Endothelial cell (in vitro differentiated cells): Measurements from ENCODE around the gene RUSC2. TPM values are rescaled to one million over a fixed set of nuclear protein-coding genes. Genes with fewer than 3 reads are reported as not detected.

Source experiments
- DNase-seq: peaks from one replicate; pipeline ENCODE4 v3.0.0; 2021; ENCODE audit warnings: low spot score
- H3K27ac Mint-ChIP-seq: one replicate; pipeline ENCODE4 v1.8.0; 2021; ENCODE audit warnings: mixed read lengths, inconsistent platforms; ENCODE audit not compliant: unreplicated experiment
- H3K27me3 Mint-ChIP-seq: one replicate; pipeline ENCODE4 v1.8.0; 2021; ENCODE audit warnings: mild to moderate bottlenecking, moderate library complexity, mixed read lengths, inconsistent platforms; ENCODE audit not compliant: unreplicated experiment
- H3K36me3 Mint-ChIP-seq: one replicate; pipeline ENCODE4 v1.8.0; 2021; ENCODE audit warnings: mild to moderate bottlenecking, low read depth, mixed read lengths, inconsistent platforms; ENCODE audit not compliant: unreplicated experiment
- H3K4me1 Mint-ChIP-seq: one replicate; pipeline ENCODE4 v1.8.0; 2021; ENCODE audit warnings: mild to moderate bottlenecking, mixed read lengths, inconsistent platforms; ENCODE audit not compliant: unreplicated experiment
- H3K4me3 Mint-ChIP-seq: one replicate; pipeline ENCODE4 v1.8.0; 2021; ENCODE audit warnings: mild to moderate bottlenecking, mixed read lengths, inconsistent platforms; ENCODE audit not compliant: unreplicated experiment
- H3K9me3 Mint-ChIP-seq: one replicate; pipeline ENCODE4 v1.8.0; 2021; ENCODE audit warnings: mixed read lengths, inconsistent platforms; ENCODE audit not compliant: unreplicated experiment
- CTCF ChIP-seq: fragments of 200-600 bp; sonication (generic); IDR thresholded peaks from one replicate; pipeline ENCODE4 v1.5.0; 2021; ENCODE audit warnings: antibody characterized with exemption; ENCODE audit not compliant: unreplicated experiment
- total RNA-seq: library from RNA; stranded (reverse); fragmentation: NEBNext Ultra II Directional; extraction: Animal tissue kit (Norgen Biotek cat#: 25700); gene quantifications from one replicate; pipeline ENCODE4 v1.2.1, GENCODE V29; 2021; ENCODE audit not compliant: unreplicated experiment

RUSC2 gene
- total RNA-seq, 1 donor from 2014 or later: 22.3 TPM

- TF ChIP-seq CTCF: no peak
- Mint-ChIP-seq H3K27me3 (peaks cover 7% of the 10 kb centered on the region), H3K36me3 (no peaks in the 10 kb centered on the region), H3K4me3 (no peak overlapping the region), H3K27ac (no peak overlapping the region), H3K4me1 (no peaks in the 10 kb centered on the region), H3K9me3 (no peaks in the 10 kb centered on the region)
- DNase-seq: no peak
Observed at GRCh38 chr9:35453786-35454185, 36.1 kb upstream of the RUSC2 start.

DNA sequence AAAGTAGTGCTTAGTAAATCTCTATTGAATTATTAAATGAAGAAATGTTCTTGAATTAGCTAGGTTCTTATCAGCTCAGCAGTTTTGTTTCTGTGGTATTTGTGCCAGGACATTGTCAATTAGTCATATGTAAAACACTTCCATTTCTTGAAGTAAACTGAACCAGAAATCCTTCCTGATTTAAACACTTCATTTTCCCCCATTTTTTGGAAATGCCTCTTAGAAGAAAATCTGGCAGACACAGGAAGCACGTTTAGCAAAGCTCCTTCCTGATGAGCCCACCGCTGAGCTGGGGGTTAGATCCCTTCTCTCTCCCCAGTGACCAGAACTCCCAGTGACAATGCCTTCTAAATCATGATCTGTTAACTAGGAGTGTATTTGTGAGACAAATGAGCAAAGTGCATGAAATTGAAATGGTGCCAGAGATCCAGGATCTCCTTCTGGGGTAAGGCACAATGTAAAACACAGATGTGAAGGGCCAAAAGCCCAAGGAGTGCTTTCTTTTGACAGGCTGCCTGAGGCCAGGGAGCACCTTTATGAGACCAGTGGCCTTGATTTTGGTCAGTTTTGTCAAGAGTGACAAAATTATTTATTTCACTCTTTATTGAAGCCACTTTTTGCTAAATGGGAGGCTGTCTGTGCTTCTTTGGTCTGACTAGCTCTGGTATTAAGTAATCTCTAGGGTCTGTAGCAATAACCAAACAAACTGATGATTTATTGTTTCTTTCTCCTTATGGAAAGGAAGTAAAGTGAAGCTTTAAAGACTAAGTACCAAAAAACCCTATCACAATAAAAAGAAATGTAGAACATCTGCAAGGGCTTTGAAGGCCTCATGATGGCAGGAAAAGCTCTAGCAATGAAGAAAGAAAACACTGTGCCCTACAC is 25.5 kb upstream of the RUSC2 start:
- no peaks in the 10 kb centered on the region for H3K4me1 Mint-ChIP-seq
- no peak overlapping the region for H3K4me3 Mint-ChIP-seq
- H3K36me3 Mint-ChIP-seq: peaks cover 4% of the 10 kb centered on the region
- DNase-seq: no peak
- no peak for TF ChIP-seq CTCF
- H3K27me3 Mint-ChIP-seq: peaks cover 2% of the 10 kb centered on the region
- no peak overlapping the region for H3K27ac Mint-ChIP-seq
- H3K9me3 Mint-ChIP-seq: peaks cover 5% of the 10 kb centered on the region

DNA sequence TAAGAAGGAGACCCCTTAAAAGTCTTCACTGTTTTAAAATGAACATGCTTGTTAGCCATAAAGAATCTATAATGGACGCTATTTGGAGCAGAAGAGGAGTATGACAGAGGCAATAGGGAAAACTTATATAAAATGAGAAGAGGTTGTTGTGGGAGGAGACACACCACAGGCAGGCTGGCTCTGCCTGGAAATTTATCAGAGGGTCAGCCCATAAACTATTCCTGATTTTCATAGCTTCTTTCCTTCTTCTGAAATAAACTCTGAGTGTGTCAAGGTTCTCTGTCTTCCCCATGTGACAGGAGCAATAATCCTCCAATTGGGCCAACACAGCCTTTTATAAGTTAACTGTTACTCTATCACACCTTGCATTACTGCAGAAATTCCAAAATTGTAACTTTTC is 19.6 kb upstream of the RUSC2 start:
- H3K4me1 Mint-ChIP-seq: no peaks in the 10 kb centered on the region

GRCh38 chr9:35470894-35471293 is 19.0 kb upstream of the RUSC2 start:
- H3K36me3 Mint-ChIP-seq: no peaks in the 10 kb centered on the region
- TF ChIP-seq CTCF: no peak
- H3K27me3 Mint-ChIP-seq: no peaks in the 10 kb centered on the region
- DNase-seq: no peak
- H3K4me3 Mint-ChIP-seq: no peak overlapping the region
- H3K27ac Mint-ChIP-seq: no peak overlapping the region
- no peaks in the 10 kb centered on the region for H3K4me1 Mint-ChIP-seq
- H3K9me3 Mint-ChIP-seq: no peaks in the 10 kb centered on the region

More for the DNA sequence above, 19.6 kb upstream of the RUSC2 start:
- no peak for DNase-seq
- H3K36me3 Mint-ChIP-seq: no peaks in the 10 kb centered on the region
- TF ChIP-seq CTCF: no peak
- H3K27me3 Mint-ChIP-seq: no peaks in the 10 kb centered on the region
- H3K9me3 Mint-ChIP-seq: no peaks in the 10 kb centered on the region
- H3K27ac Mint-ChIP-seq: no peak overlapping the region
- H3K4me3 Mint-ChIP-seq: no peak overlapping the region

DNA sequence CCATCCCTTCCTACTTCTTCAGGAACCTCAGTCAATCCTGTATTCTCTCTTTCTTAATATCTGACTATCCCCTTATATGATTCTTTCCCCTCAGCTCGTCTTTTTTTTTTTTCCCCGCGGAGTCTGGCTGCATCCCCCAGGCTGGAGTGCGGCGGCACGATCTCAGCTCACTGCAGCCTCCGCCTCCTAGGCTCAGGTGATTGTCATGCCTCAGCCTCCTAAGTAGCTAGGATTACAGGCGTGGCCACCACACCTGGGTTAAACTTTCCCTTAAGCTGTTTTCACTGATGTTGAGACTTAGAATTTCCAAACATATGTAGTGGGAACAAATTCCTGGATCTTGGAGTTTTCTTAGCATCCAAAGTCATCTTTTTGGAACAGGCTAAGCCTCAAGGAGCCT is 13.3 kb upstream of the RUSC2 start:
- Mint-ChIP-seq H3K36me3 (no peaks in the 10 kb centered on the region), H3K9me3 (no peaks in the 10 kb centered on the region), H3K4me3 (no peak overlapping the region), H3K27ac (peak overlapping the region; percentile 81), H3K27me3 (no peaks in the 10 kb centered on the region), H3K4me1 (peaks cover 14% of the 10 kb centered on the region)
- DNase-seq: no peak
- no peak for TF ChIP-seq CTCF
